WI38 (cell line): ENCODE data around the gene CACNA2D3.

ENCODE experiments used
- H3K4me3 ChIP-seq: 2 replicates; pipeline ENCODE4 v1.5.1; 2011; ENCODE audit warnings: low read depth, mild to moderate bottlenecking, control low read depth, low read length
- TF ChIP-seq, protein P1 (sequence below): IDR thresholded peaks from 2 replicates; pipeline ENCODE4 v1.5.1; 2012; ENCODE audit warnings: low read depth, mild to moderate bottlenecking, control low read depth, low read length

CACNA2D3 gene

DNA sequence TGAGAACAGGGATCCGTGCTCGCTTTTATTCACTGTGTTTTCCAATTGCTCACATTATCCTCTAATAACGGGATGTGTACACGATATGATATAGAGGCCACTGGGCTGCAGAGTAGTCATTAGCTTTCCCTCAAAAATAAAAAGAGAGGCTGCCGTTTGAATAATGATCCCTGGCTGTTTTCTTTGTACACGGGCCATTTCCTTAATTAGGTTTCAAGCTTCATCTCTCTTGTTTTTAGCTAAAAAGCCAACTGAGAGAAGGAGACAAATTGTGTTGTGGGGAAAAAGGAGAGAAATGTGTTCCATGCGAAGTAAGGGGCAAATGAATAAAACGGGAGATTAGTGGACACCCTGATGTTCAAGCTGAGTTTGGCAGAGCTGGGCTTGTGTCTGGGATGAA lies 174.2 kb downstream of the CACNA2D3 start:
- H3K4me3 ChIP-seq = no peak overlapping the region
- TF ChIP-seq, protein P1, sequence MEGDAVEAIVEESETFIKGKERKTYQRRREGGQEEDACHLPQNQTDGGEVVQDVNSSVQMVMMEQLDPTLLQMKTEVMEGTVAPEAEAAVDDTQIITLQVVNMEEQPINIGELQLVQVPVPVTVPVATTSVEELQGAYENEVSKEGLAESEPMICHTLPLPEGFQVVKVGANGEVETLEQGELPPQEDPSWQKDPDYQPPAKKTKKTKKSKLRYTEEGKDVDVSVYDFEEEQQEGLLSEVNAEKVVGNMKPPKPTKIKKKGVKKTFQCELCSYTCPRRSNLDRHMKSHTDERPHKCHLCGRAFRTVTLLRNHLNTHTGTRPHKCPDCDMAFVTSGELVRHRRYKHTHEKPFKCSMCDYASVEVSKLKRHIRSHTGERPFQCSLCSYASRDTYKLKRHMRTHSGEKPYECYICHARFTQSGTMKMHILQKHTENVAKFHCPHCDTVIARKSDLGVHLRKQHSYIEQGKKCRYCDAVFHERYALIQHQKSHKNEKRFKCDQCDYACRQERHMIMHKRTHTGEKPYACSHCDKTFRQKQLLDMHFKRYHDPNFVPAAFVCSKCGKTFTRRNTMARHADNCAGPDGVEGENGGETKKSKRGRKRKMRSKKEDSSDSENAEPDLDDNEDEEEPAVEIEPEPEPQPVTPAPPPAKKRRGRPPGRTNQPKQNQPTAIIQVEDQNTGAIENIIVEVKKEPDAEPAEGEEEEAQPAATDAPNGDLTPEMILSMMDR = no peak

DNA sequence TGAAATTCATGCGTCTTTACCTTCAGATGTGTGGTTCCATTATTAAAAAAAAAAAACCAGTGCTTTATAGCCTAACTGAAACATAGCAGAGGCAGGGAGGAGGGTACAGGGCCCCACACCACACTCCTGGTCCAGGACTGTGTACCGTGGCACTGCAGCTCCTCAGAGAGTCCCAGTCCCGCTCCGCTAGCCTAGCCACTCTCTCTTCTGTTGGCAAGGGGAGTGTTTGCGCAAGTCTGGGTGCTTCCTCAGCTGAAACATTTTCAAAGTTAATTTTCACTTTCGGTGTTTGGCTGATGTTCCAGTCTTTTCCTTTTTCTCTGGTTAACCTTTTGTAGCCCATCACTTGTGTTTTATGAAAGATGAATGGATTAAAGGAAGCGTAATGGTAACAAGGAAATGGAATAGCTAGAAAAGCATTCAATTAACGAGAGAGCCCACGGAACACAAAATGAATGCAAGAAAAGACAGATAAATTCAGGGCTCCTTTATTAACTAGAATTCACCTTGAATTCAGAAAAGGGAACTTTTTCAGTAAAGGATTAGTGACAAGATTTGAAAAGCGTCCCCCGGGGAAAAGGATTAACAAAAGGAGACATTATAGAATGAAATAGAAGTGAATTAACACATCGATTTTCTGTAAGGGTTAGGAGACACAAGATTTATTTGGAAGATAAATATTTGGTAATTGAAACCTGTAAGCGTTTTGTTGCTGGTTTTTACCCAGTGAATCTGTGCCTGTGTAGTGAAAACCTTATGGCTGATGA lies 177.0 kb downstream of the CACNA2D3 start:
- H3K4me3 ChIP-seq = no peak overlapping the region
- TF ChIP-seq, protein P1 = no peak

DNA sequence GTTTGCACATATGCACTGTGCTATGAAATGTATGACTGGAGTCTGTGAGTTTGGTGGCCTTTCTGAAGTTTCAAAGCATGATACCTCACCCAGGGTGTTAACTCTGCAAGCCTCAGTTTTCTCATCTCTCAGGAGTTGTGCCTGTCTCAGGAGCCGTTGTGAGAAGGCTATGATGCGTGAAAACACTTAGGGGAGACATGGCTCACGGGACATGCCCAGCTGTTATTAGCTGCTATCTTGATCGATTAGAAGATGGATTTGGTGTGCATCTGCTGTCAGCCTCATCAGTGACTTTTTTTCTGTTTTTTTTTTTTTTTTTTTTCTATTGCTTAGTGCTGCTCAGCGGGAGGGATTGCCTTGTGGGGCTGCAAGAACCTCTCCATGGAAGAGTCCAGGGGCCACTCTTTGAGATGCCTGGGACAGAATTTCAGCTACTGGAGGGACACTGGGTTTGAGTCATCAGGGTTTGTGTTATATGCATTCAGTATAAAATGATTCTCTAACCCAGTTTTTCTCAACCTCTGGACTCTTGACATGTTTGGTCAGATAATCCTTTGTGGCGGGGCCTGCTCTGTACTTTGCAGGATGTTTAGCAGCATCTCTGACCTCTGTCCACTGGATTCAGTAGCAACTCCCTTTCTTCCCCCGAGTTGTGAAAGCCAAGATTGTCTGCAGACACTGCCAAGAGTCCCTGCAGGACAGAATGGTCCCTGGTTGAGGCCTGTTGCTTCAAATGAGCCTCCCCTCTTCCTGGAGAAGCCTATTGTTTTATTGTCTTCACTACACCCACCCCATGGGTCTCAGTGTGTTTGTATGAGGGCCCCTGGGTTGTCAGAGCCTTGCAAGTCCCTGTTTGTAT lies 181.4 kb downstream of the CACNA2D3 start:
- TF ChIP-seq, protein P1 = no peak
- no peak overlapping the region for H3K4me3 ChIP-seq

DNA sequence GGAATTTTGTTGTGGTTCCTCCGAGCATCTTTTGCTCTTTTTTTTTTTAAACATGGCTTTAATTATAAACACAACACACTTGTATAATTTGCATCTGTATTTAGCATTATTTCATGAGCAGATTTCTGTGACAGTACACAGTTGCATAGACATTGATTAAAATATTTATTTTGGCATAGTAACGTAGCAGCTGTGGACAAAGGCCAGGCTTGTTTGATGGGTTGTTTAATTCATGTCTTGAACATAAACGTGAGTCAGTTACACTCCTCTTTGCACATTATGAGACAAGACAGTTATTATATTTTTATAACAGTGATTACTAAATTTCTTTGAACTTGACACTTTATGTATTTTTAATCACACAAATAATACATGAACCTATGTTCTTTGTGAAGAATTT lies 182.5 kb downstream of the CACNA2D3 start:
- TF ChIP-seq, protein P1 = no peak
- H3K4me3 ChIP-seq = no peak overlapping the region

DNA sequence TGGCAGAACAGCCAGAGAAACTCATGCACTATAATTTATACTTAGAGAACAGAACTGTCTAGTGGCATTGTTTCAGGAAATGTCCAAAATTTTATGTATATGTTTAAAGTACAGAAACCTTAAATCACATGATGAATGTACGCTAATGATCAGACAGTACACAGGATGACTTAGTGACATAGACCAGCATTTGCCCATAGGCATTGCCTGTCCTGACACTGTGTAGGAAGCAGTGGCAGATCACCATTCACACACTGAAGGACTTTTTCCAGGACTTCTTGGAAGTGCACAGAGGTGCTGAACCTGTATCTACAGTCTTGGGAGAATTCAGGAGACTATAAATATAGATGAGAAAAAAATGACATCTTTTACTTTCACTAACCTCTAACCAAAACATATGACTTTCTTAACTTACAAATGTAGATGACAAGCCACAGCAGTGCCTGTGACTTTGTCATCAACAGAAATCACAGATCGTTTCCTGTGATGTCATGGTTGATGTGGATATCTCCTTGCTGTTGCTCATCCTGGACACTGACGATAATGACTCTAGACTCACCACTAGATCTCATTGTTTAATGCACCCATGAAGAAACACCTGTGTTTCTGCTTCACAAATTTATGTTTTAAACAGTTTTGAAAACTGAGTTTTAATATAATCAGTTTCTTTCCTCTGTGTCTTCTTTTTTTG lies 183.2 kb downstream of the CACNA2D3 start:
- no peak overlapping the region for H3K4me3 ChIP-seq
- TF ChIP-seq, protein P1 = no peak

DNA sequence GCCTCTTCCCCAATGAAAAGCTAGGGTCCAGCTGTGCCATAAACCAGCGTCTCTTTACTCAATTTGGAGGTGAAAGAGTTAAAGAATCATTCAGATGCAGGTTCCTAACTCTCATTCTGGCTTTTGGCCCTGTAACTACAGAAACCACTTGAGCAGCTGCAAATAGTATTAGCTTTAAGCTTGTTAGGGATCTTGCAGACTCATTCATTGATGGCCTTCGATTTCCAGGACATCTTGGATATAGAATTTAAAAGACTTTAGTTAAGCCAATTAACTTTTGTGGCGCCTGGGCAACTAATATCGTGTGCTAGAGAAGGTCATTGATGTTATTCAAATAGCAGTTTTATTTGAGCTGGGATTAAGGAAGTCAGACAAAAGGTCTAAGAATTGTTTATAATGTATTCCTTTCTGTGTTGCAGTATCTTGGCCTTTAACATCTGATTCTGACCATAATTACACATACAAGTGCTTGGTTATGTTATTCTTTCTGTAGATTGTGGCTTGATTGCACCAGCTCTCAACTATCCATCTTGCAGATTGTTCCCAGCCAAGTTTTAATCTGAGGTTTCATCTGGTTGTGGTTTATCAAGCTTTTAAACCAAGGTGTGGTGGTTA lies 185.3 kb downstream of the CACNA2D3 start:
- H3K4me3 ChIP-seq = no peak overlapping the region
- TF ChIP-seq, protein P1 = no peak
